C1 segment of cervical spinal cord (tissue), 14 donors: ENCODE data around the gene ASTN2.

ENCODE experiments used
- DNase-seq, 14 donors: peaks; one replicate each; lab custom pipeline; 2025; lab: John Stamatoyannopoulos, UW

Gene ASTN2

DNA sequence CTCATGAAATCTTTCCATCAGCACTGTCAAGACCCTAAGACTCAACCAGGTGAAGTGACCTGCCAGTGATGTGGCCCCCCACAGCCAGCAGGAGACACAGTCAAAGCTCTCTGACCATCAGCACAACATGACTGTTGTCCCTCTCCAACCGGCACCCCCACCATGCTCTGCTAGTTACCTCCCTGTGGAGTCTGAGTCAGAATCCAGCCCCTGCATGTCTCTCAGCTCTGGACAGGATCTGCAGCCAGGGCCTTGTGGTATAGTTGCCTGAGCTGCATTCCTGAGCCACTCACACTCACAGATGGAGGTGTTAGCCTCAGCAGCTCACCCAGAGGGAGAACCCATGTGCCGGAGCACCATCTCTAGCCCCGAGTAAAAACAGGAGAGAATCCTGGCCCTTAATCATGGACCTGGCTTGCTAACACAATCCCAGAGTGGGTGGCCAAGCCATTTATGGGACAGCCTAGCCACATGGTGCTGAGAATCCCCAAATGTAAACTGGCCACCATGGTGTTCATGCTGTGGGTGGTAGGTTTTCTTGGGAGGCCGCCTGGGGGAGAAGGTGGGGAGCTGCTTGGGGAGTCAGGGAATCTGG is 1023.5 kb downstream of the ASTN2 start:
- no peak for DNase-seq

DNA sequence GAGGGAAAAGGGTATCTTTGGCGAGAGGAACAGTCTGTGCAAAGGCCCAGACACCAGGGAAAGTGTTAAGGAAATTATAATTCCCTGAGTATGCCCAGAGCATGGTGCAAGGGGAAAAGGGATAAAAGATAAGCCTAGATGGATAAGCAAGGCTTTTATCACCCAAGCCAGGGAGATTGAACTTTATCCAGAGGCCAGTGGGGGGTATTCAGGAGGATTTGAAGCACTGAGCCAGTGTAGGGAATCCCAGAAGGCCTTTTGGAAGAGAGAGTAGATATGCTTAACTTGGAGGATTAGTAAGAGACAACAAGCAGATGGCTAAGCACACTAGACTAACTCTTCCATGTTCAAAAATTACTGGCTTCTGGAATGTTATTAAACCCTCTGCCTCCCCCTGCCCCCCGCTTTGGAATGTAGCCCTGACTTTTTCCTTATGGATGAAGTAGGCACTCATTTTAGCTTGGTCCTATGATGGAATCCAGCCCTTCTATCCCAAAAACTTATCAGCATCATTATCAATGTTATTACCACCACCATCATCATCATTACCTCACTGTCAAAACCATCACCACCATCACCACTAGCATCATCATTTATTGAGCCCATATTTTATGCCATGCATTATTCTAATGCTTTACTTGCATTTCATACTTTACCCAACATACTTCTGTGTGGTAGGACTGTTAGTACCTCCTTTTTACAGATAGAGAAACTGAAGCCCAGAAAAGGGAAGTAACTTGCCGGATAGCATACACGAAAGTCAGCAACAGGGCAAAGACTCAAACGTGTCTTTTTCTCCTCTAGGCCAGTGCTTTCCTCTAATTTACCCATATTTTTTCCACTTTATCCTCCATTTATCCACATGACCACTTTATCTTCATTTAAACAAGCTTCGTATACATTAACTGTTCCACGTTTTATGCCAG is 1024.3 kb downstream of the ASTN2 start:
- no peak for DNase-seq

DNA sequence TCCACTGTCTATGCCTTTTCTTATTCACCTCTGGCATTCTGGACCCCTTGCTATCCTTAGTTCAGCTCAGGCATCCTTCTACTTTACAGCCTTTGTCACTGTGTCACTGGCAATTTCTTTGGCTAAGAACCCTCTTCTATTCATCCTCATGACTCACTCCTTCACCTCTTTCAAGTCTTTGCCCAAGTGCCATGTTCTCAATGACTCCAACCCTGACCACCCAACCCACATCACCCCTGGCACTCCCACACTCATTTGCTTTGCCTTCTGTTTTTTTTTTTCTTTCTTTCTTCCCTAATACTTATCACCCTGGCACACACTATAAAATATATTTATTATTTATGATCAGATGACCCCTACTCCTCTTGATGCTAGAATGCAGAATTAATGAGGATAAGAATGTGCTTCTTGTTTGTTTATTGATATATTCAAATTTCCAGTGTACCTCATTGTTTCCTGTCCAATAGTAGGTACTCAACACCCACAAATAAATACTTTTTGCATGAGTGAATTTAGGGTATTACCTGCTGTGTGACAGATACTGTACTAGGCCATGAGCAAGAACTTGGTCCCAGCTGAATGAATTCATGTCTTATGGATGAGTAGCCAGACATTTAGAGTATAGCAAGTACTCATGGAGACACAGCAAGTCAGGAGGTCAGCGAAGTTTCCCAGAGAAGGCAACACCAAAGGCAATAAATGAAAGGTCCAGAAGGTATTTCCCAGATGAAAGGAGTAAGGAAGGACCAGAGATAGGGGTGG is 1025.1 kb downstream of the ASTN2 start:
- DNase-seq: no peak

DNA sequence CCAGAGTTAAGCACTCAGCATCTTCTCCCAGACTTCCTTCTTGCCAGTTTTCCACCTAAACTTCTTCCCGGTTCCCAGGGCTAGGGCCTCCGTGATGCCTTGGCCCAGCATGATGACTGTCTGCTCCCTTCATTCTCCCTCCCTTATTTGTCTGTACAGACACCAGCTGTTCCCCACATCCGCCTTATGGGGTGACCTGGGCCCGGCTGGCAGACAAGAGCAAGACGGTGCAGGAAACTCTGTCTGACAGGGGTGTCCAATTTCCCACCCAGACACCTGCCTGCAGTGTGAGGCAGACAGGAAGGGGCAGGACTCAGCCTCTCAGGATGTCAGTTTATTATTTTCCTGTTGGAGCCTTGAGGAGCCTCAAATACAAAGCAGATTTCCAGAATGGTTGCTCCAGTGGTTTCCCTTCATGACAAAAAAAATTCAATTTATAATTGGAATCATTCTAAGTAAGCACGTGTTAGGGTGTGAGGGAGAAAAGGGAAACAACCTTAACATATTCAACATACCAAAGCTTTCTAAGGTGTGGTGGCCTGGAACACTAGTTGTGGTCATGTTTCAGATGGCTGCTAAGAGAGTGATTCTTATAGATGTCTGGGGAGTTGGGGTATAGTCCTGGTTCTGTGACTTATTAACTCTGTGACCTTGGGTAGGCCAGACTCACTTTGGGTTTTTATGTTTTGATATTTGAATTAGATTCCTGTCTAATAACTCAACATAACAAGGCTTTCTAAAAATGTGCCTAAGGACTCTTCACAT is 1026.7 kb downstream of the ASTN2 start:
- DNase-seq: no peak

DNA sequence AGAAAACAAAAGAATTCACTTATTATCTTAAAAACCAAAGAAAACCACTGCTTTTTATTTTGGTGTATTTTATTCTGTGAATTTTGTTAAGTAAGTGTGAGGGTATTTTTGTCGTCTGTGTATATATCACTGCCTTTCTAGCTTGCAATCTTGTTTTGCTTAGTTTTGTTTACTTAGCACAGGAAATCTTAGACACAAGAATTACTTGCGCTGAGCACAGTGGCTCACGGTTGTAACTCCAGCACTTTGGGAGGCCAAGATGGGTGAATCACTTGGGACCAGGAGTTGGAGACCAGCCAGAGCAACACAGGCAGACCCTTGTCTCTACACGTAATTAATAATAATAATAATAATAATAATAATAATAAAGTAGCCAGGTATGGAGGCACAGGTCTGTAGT is 1030.9 kb downstream of the ASTN2 start:
- DNase-seq: no peak

DNA sequence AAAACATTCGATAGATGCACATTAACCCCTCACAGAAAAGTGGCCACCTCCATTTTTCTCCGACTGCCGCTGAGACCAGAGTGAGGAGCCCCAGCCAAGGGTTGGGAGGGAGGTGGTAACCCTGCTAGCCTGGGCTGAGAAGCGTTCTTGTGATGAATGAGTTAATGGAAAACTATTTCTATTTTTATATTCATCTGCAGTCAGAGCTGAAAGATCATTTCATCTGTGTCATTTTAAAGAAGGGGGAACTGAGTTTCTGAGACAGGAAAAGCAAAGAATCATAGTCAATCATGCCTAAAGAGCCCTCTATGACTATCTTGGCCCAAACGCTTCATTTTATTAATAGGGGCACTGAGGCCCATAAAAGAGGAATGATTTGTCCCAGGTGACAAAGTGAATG is 1031.7 kb downstream of the ASTN2 start:
- no peak for DNase-seq

DNA sequence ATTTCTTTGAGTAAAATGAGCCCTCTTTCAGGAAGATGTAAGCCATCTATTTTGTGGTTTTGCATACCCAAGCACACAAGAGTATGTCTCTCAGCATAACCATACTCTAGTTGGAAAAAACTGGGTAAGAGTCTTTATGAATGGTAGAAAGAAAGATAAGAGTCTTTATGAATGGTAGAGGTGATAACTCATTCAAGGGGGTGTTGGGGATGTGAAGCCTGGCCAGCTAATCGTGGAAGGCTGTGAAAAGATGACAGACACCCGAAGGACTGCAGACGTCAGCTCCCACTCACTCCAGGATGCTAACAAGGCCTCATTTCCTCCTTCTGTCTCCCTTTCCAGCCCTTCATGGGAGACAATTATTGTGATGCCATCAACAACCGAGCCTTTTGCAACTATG is 1032.8 kb downstream of the ASTN2 start:
- DNase-seq: no peak

DNA sequence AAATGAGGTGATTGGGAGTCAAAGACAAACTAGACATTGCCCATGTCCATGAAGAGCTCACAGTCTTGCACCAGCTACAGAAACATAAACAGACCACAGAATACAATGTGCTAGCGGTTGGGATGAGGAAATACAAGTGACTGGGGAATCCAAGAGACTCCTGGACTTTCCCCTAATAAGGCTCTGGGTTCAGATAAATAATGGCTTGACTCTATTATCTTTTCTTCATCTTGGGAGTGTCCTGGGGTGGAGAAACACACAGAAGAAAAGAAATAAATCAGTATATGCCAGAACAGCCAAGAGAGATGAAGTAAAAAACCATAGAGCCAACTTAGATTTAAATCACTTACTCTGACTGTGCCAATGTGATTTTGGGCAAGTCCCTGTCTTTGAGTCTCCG is 1033.5 kb downstream of the ASTN2 start:
- no peak for DNase-seq

DNA sequence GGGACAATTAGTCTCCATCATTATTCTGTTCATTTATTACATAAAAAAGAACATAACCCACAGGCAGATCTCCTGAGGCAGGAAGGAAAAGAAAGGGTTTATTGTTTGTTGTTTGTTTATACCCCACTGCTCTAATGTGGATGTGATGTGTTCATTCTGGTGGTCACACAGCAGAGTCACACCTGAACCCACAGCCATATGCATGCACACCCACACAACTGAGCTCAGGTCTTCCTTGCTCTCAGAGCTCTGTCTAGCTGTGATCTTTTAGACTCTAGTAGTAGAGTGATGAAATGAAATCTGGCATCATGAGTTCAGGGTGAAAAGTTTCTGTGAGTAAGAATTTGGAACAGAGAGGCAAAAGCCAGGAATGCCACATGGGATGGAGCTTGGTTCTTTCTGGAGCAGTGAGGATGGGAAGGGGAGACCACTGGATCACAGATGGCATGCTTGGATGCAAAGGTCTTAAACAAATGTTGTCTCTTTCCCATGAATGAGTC is 1034.3 kb downstream of the ASTN2 start:
- no peak for DNase-seq

DNA sequence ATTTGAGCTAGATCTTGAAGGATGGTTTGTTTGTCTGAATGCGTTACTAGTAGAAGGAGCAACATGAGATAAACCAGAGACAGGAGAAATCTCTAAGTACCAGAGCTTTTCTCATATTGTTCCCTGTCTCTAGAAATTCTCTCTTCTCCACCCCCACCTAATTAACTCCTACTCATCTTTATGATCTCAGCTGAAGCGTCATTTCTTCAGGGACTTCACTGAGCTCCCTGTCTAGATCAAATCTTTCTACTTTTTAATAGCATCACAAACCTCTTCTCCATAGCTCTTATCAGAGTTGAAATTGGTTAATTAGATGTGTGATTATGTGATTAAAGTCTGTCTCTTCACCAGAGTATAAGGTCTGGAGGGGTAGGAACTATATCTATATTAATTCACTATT is 1035.0 kb downstream of the ASTN2 start:
- DNase-seq: no peak

DNA sequence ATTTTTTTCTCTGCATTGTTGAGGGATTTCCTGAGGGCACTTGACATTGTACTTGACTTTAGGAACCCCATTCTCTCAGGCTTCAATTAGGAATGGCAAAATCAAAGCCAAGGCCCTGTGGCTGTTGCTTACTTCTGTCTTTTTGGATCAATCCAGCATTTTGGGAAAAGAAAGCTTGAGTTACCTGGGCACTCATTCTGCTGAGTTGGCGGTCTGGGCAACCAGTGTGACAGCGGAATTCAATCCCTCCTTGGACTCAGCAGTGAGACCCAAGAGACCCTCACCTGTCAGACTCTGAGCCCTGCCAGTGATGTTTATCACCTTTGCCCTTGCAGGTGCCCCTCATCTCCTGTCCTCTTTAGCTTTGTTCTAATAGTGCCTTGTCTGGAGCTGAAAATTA is 1036.0 kb downstream of the ASTN2 start:
- DNase-seq: no peak

DNA sequence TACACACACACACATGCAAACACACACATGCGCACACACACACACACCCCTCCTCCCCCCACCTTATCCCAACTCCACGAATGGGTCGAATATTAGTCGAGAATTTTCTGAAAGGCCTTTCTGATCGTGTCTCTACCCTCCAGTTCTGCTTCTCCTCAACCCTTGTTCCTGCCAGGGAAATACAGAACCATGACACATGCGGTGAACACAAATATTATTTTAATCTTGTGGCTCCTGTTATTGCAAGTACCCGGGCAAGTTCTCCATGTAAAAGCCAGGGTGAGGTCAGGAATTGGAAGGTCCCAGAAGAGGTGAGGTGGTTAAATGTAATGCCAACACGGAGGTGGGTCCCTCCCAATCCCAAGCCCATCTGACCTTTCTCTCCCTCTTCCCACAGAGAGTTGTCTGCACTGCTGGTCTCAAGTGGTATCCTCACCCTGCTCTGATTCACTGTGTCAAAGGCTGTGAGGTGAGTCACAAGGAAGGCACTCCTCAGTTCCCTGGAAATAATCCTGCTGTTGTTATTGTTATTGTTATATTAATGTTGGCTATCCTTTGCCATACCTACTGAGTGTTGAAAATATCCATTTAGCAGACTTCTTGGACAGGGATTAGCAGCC is 1037.6 kb downstream of the ASTN2 start:
- DNase-seq: no peak
